GM12892 (cell line): ENCODE data around the gene NDUFV2.

Source experiments
- POLR2A ChIP-seq: IDR thresholded peaks from 2 replicates; pipeline ENCODE4 v1.6.1; 2011; ENCODE audit warnings: low read depth, low read length, control low read depth
- TAF1 ChIP-seq: IDR thresholded peaks from 2 replicates; pipeline ENCODE4 v1.6.1; 2011; ENCODE audit warnings: low read depth, mild to moderate bottlenecking, control low read depth, low read length, borderline replicate concordance

DNA sequence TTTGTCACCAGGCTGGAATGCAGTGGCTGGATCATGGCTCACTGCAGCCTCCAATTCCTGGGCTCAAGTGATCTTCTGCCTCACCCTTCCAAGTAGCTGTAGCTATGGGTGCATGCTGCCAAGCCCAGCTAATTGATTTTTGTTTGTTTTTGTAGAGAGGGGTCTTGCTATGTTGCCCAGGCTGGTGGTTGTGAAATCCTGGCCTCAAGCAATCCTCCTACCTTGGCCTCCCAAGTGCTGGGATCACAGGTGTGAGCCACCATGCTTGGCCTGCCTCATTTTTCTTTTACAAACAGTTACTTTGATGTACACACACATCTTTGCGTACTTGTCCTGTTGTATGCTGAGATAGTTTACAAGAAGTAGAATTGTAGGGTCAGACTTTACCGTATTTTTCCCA is 21.0 kb downstream of the NDUFV2 start:
- no peak for TF ChIP-seq TAF1
- no peak for TF ChIP-seq POLR2A
